ENCODE results near the gene RFWD3. TPM values are rescaled to one million over a fixed set of nuclear protein-coding genes. Genes with fewer than 3 reads are reported as not detected.

Gene RFWD3
- total RNA-seq, 1 donor from 2014 or later = 30.5 TPM

DNA sequence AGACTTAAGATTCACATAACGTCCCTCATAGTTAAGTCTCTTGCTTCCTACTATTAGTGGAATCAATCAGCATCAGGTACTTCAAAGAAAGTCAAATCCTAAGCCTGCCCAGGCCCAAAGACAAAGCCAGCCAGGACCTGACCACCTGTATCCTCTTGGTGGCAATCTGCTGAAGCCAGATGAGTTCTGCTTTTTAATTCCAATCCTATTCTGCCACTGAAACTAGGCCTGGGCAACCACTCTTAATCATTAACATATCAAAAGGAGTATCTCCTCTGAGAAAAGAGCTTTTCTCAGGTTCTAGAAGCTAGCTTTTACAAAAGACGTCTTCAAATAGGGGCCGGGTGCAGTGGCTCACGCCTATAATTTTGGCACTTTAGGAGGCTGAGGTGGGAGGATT is 44.7 kb downstream of the RFWD3 start:
- no peaks in the 10 kb centered on the region for H3K36me3 Mint-ChIP-seq (ENCODE audit: unreplicated experiment)
- H3K27ac Mint-ChIP-seq (ENCODE audit: unreplicated experiment) = no peak overlapping the region
- no peaks in the 10 kb centered on the region for H3K9me3 Mint-ChIP-seq (ENCODE audit: unreplicated experiment)
- no peak overlapping the region for H3K4me3 Mint-ChIP-seq (ENCODE audit: unreplicated experiment)
- peaks cover 7% of the 10 kb centered on the region for H3K4me1 Mint-ChIP-seq (ENCODE audit: low read depth, unreplicated experiment)
- no peak for DNase-seq
- no peaks in the 10 kb centered on the region for H3K27me3 Mint-ChIP-seq (ENCODE audit: unreplicated experiment)
- TF ChIP-seq CTCF (IDR thresholded peaks at IDR 0.05; ENCODE audit: partially characterized antibody, unreplicated experiment) = no peak

- Mint-ChIP-seq H3K27me3 (ENCODE audit: unreplicated experiment) (no peaks in the 10 kb centered on the region), H3K27ac (ENCODE audit: unreplicated experiment) (no peak overlapping the region), H3K9me3 (ENCODE audit: unreplicated experiment) (peaks cover 1% of the 10 kb centered on the region), H3K4me3 (ENCODE audit: unreplicated experiment) (no peak overlapping the region), H3K36me3 (ENCODE audit: unreplicated experiment) (no peaks in the 10 kb centered on the region), H3K4me1 (ENCODE audit: low read depth, unreplicated experiment) (no peaks in the 10 kb centered on the region)
- no peak for DNase-seq
- no peak for TF ChIP-seq CTCF (IDR thresholded peaks at IDR 0.05; ENCODE audit: partially characterized antibody, unreplicated experiment)
Observed at GRCh38 chr16:74617206-74617788, 49.4 kb downstream of the RFWD3 start.

GRCh38 chr16:74611721-74612120 is 55.0 kb downstream of the RFWD3 start:
- no peak for DNase-seq
- no peak for TF ChIP-seq CTCF (IDR thresholded peaks at IDR 0.05; ENCODE audit: partially characterized antibody, unreplicated experiment)
- peaks cover 8% of the 10 kb centered on the region for H3K27me3 Mint-ChIP-seq (ENCODE audit: unreplicated experiment)
- H3K27ac Mint-ChIP-seq (ENCODE audit: unreplicated experiment) = no peak overlapping the region
- no peak overlapping the region for H3K4me3 Mint-ChIP-seq (ENCODE audit: unreplicated experiment)
- H3K9me3 Mint-ChIP-seq (ENCODE audit: unreplicated experiment) = peaks cover 1% of the 10 kb centered on the region
- H3K36me3 Mint-ChIP-seq (ENCODE audit: unreplicated experiment) = no peaks in the 10 kb centered on the region
- H3K4me1 Mint-ChIP-seq (ENCODE audit: low read depth, unreplicated experiment) = peaks cover 4% of the 10 kb centered on the region

DNA sequence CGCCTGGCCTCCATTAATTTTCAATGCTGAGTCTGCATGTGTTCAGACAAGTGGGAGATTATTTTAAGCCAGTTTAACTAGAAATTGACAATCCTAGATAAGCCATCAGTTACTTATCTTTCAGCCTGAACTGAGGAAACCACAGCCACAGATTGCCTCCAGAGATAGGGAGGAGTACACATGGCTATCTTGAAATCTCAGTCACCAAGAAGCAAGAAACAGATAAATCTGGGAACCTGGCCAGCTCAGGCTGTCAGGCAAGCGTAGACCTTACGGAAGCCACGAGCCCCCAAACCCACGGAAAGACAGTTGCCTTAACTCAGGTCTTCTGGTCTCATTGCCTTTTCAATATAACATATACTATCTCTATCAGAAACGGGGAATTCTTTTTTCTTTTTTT is 57.7 kb downstream of the RFWD3 start:
- no peak for DNase-seq
- H3K27me3 Mint-ChIP-seq (ENCODE audit: unreplicated experiment) = peaks cover 13% of the 10 kb centered on the region
- H3K4me3 Mint-ChIP-seq (ENCODE audit: unreplicated experiment) = no peak overlapping the region
- H3K9me3 Mint-ChIP-seq (ENCODE audit: unreplicated experiment) = peaks cover 1% of the 10 kb centered on the region
- no peaks in the 10 kb centered on the region for H3K36me3 Mint-ChIP-seq (ENCODE audit: unreplicated experiment)
- no peak overlapping the region for H3K27ac Mint-ChIP-seq (ENCODE audit: unreplicated experiment)
- TF ChIP-seq CTCF (IDR thresholded peaks at IDR 0.05; ENCODE audit: partially characterized antibody, unreplicated experiment) = no peak
- peaks cover 14% of the 10 kb centered on the region for H3K4me1 Mint-ChIP-seq (ENCODE audit: low read depth, unreplicated experiment)

DNA sequence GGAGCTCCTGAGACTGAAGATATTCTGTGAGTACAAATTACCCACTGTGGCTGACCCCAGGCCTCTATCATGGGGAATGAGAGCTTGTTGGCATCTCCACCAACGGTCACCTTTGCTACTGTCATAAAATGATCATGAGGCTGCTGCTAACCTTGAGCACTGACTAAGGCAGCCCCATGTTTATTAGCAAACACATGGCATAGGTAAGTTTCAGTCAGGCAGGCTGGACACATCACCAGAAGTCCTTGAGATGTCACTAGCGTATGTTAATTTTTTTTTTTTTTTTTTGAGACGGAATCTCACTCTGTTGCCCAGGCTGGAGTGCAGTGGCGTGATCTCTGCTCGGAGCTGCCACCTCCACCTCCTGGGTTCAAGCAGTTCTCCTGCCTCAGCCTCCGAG is 58.3 kb downstream of the RFWD3 start:
- no peak for DNase-seq
- Mint-ChIP-seq H3K27me3 (ENCODE audit: unreplicated experiment) (peaks cover 13% of the 10 kb centered on the region), H3K4me1 (ENCODE audit: low read depth, unreplicated experiment) (peaks cover 16% of the 10 kb centered on the region), H3K9me3 (ENCODE audit: unreplicated experiment) (no peaks in the 10 kb centered on the region), H3K27ac (ENCODE audit: unreplicated experiment) (no peak overlapping the region), H3K4me3 (ENCODE audit: unreplicated experiment) (no peak overlapping the region), H3K36me3 (ENCODE audit: unreplicated experiment) (no peaks in the 10 kb centered on the region)
- no peak for TF ChIP-seq CTCF (IDR thresholded peaks at IDR 0.05; ENCODE audit: partially characterized antibody, unreplicated experiment)

All from glutamatergic neuron (in vitro differentiated cells).